Psoas muscle (tissue), 8 donors: ENCODE data around the gene LPAR3. TPM values are rescaled to one million over a fixed set of nuclear protein-coding genes. Genes with fewer than 3 reads are reported as not detected.

Source experiments
- ATAC-seq, 4 donors: fragments of 200-7000 bp; cut with Tn5 transposase; one replicate each; pipeline ENCODE4 v1.9.1; 2020; ENCODE audit warnings: moderate library complexity in 3 of 4, mild to moderate bottlenecking in 2 of 4
- DNase-seq, 2 donors: peaks; one replicate each; pipeline ENCODE4 v3.0.0-alpha.2; 2020
- H3K27ac ChIP-seq: fragments of 200-600 bp; one replicate; pipeline ENCODE4 v1.8.0; 2022
- H3K27me3 ChIP-seq, 3 donors: fragments of 200-600 bp in 1 of 3; one replicate each; pipeline versions ENCODE4 v1.6.1 to v1.8.0; 2013 to 2022; ENCODE audit warnings: low read length in 2 of 3, mild to moderate bottlenecking in 2 of 3, moderate library complexity in 1 of 3; ENCODE audit not compliant: insufficient read depth in 3 of 3
- H3K36me3 ChIP-seq, 2 donors: fragments of 200-600 bp in 1 of 2; one replicate each; pipeline versions ENCODE4 v1.6.1 to v1.8.0; 2013 to 2022; ENCODE audit warnings: low read depth in 1 of 2, mild to moderate bottlenecking in 1 of 2, moderate library complexity in 1 of 2; ENCODE audit not compliant: insufficient read depth in 1 of 2
- H3K4me1 ChIP-seq: fragments of 200-600 bp; one replicate; pipeline ENCODE4 v1.8.0; 2022
- H3K4me3 ChIP-seq: fragments of 200-600 bp; one replicate; pipeline ENCODE4 v1.8.0; 2022; ENCODE audit warnings: mild to moderate bottlenecking
- H3K9me3 ChIP-seq: fragments of 200-600 bp; one replicate; pipeline ENCODE4 v1.8.0; 2022
- CTCF ChIP-seq: fragments of 200-600 bp; IDR thresholded peaks from one replicate; pipeline ENCODE4 v1.8.0; 2022; ENCODE audit warnings: antibody characterized with exemption
- WGBS, 3 donors: extraction: QIAGEN DNeasy Blood & Tissue Kit; methylation state at CpG; one replicate each; pipeline versions ENCODE4 v1.1.6 to v1.1.7; 2013; 5-methylcytosine and 5-hydroxymethylcytosine counted together
- intact Hi-C, 2 donors: fragments of 100-400 bp; cut with DNase I; formaldehyde crosslinking; loops; one replicate each; pipeline versions ENCODE4 v1.11.0 to v1.14.2; 2022
- polyA plus RNA-seq, 3 donors: library from polyadenylated mRNA; stranded (reverse); fragments of 200-250 nt; gene quantifications; one replicate each; pipeline ENCODE4 v1.2.3, GENCODE V29; 2013
- total RNA-seq, 4 donors: library from RNA; stranded (reverse); fragmentation: NEBNext Ultra II Directional in 2 of 4; extraction: Animal tissue kit (Norgen Biotek cat#: 25700) in 2 of 4; gene quantifications; one replicate each; pipeline versions ENCODE4 v1.2.1 to v1.2.4, GENCODE V29; 2021 to 2023
- donor health status: healthy with polysubstance abuse.
- donor health status: DM: no; HTN: no; CAD: no; lungs with moderate emphysema.
- donor health status: Bipolar disorder and iron deficiency.
- donor health status: healthy.
- donor health status: DM: yes; HTN: yes; CAD: no.
- donor health status: DM: no; HTN: no; CAD: no.
- donor health status: DM: no; HTN: no; CAD: no.
- donor health status: DM: yes; HTN: yes; CAD: no.

The LPAR3 gene
- total and polyA plus RNA-seq, 7 donors = 0.01 to 0.20 (median 0.03) TPM; not detected in 4

GRCh38 chr1:84842748-84843231 is 50.2 kb downstream of the LPAR3 start:
- 61 to 76% (median 62%) methylated on average over 3 of the region's 3 CpGs for WGBS, 3 donors
- no peak for DNase-seq
- peaks cover 0 to 5% (median 5%) of the 10 kb centered on the region in 3 donors for H3K27me3 ChIP-seq
- H3K36me3 ChIP-seq = no peaks in the 10 kb centered on the region
- intact Hi-C loops = no loop called here
- TF ChIP-seq CTCF = no peak
- H3K27ac ChIP-seq = no peak overlapping the region
- no peaks in the 10 kb centered on the region for H3K4me1 ChIP-seq
- no peak overlapping the region for H3K4me3 ChIP-seq
- H3K9me3 ChIP-seq = no peaks in the 10 kb centered on the region
- ATAC-seq = no peak

GRCh38 chr1:84841971-84842370 is 51.0 kb downstream of the LPAR3 start:
- 77 to 84% (median 78%) methylated on average over 2 of the region's 2 CpGs for WGBS, 3 donors
- Histone ChIP-seq H3K4me3 (no peak overlapping the region), H3K36me3 (no peaks in the 10 kb centered on the region), H3K27me3 (peaks cover 0 to 5% (median 5%) of the 10 kb centered on the region in 3 donors), H3K27ac (no peak overlapping the region), H3K4me1 (no peaks in the 10 kb centered on the region), H3K9me3 (no peaks in the 10 kb centered on the region)
- TF ChIP-seq CTCF = no peak
- no peak for ATAC-seq
- no peak for DNase-seq
- intact Hi-C loops = no loop called here

GRCh38 chr1:84840346-84840745 is 52.7 kb downstream of the LPAR3 start:
- intact Hi-C loops = no loop called here
- ATAC-seq = no peak
- Histone ChIP-seq H3K36me3 (no peaks in the 10 kb centered on the region), H3K4me1 (no peaks in the 10 kb centered on the region), H3K27me3 (peaks cover 0 to 5% (median 5%) of the 10 kb centered on the region in 3 donors), H3K27ac (no peak overlapping the region), H3K9me3 (no peaks in the 10 kb centered on the region), H3K4me3 (no peak overlapping the region)
- no peak for DNase-seq
- no peak for TF ChIP-seq CTCF

- intact Hi-C loops = no loop called here
- H3K4me3 ChIP-seq = no peak overlapping the region
- no peak for DNase-seq
- no peaks in the 10 kb centered on the region for H3K36me3 ChIP-seq
- no peak for TF ChIP-seq CTCF
- no peaks in the 10 kb centered on the region for H3K9me3 ChIP-seq
- no peak for ATAC-seq
- H3K27me3 ChIP-seq = peaks cover 0 to 5% (median 5%) of the 10 kb centered on the region in 3 donors
- no peak overlapping the region for H3K27ac ChIP-seq
- no peaks in the 10 kb centered on the region for H3K4me1 ChIP-seq
- 79 to 92% (median 84%) methylated on average over 1 of the region's 1 CpG for WGBS, 3 donors
Observed at GRCh38 chr1:84839544-84839943, 53.5 kb downstream of the LPAR3 start.

GRCh38 chr1:84836145-84836544 is 56.9 kb downstream of the LPAR3 start:
- H3K36me3 ChIP-seq = no peaks in the 10 kb centered on the region
- H3K27ac ChIP-seq = no peak overlapping the region
- no peak overlapping the region for H3K4me3 ChIP-seq
- DNase-seq (no peak), ATAC-seq (no peak)
- TF ChIP-seq CTCF = no peak
- no peaks in the 10 kb centered on the region for H3K9me3 ChIP-seq
- H3K4me1 ChIP-seq = no peaks in the 10 kb centered on the region
- 63 to 80% (median 77%) methylated on average over 3 of the region's 3 CpGs for WGBS, 3 donors
- peaks cover 0 to 5% (median 0%) of the 10 kb centered on the region in 3 donors for H3K27me3 ChIP-seq
- intact Hi-C loops = no loop called here
